ENCODE measurements around the gene ABHD11.

ABHD11 gene

GRCh38 chr7:73701357-73701995 lies 37.1 kb downstream of the ABHD11 start:
- no peak for DNase-seq (ENCODE audit: low read depth)

GRCh38 chr7:73700581-73701134 lies 37.9 kb downstream of the ABHD11 start:
- DNase-seq (ENCODE audit: low read depth), result no peak

- DNase-seq (ENCODE audit: low read depth), result no peak
Observed at GRCh38 chr7:73700069-73700423, 38.6 kb downstream of the ABHD11 start.

GRCh38 chr7:73699370-73700068 lies 39.1 kb downstream of the ABHD11 start:
- DNase-seq (ENCODE audit: low read depth), result no peak

GRCh38 chr7:73698410-73698809 lies 40.2 kb downstream of the ABHD11 start:
- DNase-seq (ENCODE audit: low read depth), result no peak

GRCh38 chr7:73696372-73696771 lies 42.2 kb downstream of the ABHD11 start:
- DNase-seq (ENCODE audit: low read depth), result no peak

GRCh38 chr7:73690646-73691045 lies 48.0 kb downstream of the ABHD11 start:
- DNase-seq (ENCODE audit: low read depth), result no peak

- no peak for DNase-seq (ENCODE audit: low read depth)
Observed at GRCh38 chr7:73688288-73688687, 50.3 kb downstream of the ABHD11 start.

All from HS-5 (cell line).